ENCODE measurements around the gene NDUFS8. TPM values are rescaled to one million over a fixed set of nuclear protein-coding genes. Genes with fewer than 3 reads are reported as not detected.

The NDUFS8 gene
- polyA plus RNA-seq, 3 donors = 62.9 to 141 (median 114) TPM

- Histone ChIP-seq H3K4me1 (ENCODE audit: control insufficient read depth in 1 of 2, insufficient read depth in 2 of 2, low read length in 2 of 2) (peaks cover 49 to 58% of the 10 kb centered on the region in 2 donors), H3K27ac (ENCODE audit: low read depth in 1 of 2, low read length in 2 of 2) (peak overlapping the region in 1 of 2 donors; percentile 32), H3K9me3 (replicated peaks in 1 of 2; ENCODE audit: control insufficient read depth in 1 of 2, insufficient read depth in 1 of 2, low read length in 2 of 2) (no peaks in the 10 kb centered on the region), H3K4me2 (replicated peaks; ENCODE audit: extremely low read depth, low read length, poor library complexity, severe bottlenecking) (no peak overlapping the region), H3K79me2 (ENCODE audit: insufficient read depth, low read length) (peaks cover 40% of the 10 kb centered on the region), H3K9ac (ENCODE audit: insufficient read depth, low read length, poor library complexity, severe bottlenecking) (no peak overlapping the region), H3K4me3 (replicated peaks in 1 of 3; ENCODE audit: low read depth in 2 of 3, low read length in 3 of 3) (no peak overlapping the region), H3K36me3 (replicated peaks in 1 of 2; ENCODE audit: control insufficient read depth in 1 of 2, insufficient read depth in 2 of 2, low read length in 2 of 2) (peaks cover 14 to 20% of the 10 kb centered on the region in 2 donors), H4K20me1 (ENCODE audit: insufficient read depth, low read length) (no peaks in the 10 kb centered on the region), H3K27me3 (ENCODE audit: control insufficient read depth in 2 of 2, insufficient read depth in 2 of 2, low read length in 2 of 2) (no peaks in the 10 kb centered on the region), H2AFZ (ENCODE audit: insufficient read depth, low read depth, low read length, poor library complexity, severe bottlenecking) (no peak overlapping the region)
- Mint-ChIP-seq H3K36me3 (peaks cover 14 to 27% of the 10 kb centered on the region in 2 donors), H3K27me3 (ENCODE audit: low read depth in 3 of 3) (peaks cover 0 to 3% (median 1%) of the 10 kb centered on the region in 3 donors), H3K4me1 (peaks cover 54% of the 10 kb centered on the region), H3K4me3 (no peak overlapping the region), H3K9me3 (no peaks in the 10 kb centered on the region), H3K27ac (peak overlapping the region in 3 of 7 donors; percentile 46 to 54 (median 52))
- WGBS (ENCODE audit: insufficient coverage) = 98% methylated on average over 26 of the region's 29 CpGs
- TF ChIP-seq CTCF (IDR thresholded peaks at IDR 0.05) = no peak
- no peak for DNase-seq
- intact Hi-C loops (cut with micrococcal nuclease) = no loop called here
Measured at GRCh38 chr11:68032997-68033707, 2.7 kb downstream of the NDUFS8 start.

- peaks cover 0 to 3% (median 1%) of the 10 kb centered on the region in 3 donors for H3K27me3 Mint-ChIP-seq (ENCODE audit: low read depth in 3 of 3)
- no peaks in the 10 kb centered on the region for H4K20me1 ChIP-seq (ENCODE audit: insufficient read depth, low read length)
- H3K36me3 ChIP-seq (replicated peaks in 1 of 2; ENCODE audit: control insufficient read depth in 1 of 2, insufficient read depth in 2 of 2, low read length in 2 of 2) = peaks cover 13 to 19% of the 10 kb centered on the region in 2 donors
- H3K4me1 ChIP-seq (ENCODE audit: control insufficient read depth in 1 of 2, insufficient read depth in 2 of 2, low read length in 2 of 2) = peaks cover 54 to 63% of the 10 kb centered on the region in 2 donors
- H3K9me3 ChIP-seq (replicated peaks in 1 of 2; ENCODE audit: control insufficient read depth in 1 of 2, insufficient read depth in 1 of 2, low read length in 2 of 2) = no peaks in the 10 kb centered on the region
- H3K79me2 ChIP-seq (ENCODE audit: insufficient read depth, low read length) = peaks cover 45% of the 10 kb centered on the region
- WGBS (ENCODE audit: insufficient coverage) = 98% methylated on average over 12 of the region's 12 CpGs
- H3K9me3 Mint-ChIP-seq = no peaks in the 10 kb centered on the region
- H3K4me2 ChIP-seq (replicated peaks; ENCODE audit: extremely low read depth, low read length, poor library complexity, severe bottlenecking) = no peak overlapping the region
- H2AFZ ChIP-seq (ENCODE audit: insufficient read depth, low read depth, low read length, poor library complexity, severe bottlenecking) = no peak overlapping the region
- intact Hi-C loops (cut with micrococcal nuclease) = no loop called here
- H3K36me3 Mint-ChIP-seq = peaks cover 11 to 25% of the 10 kb centered on the region in 2 donors
- H3K27me3 ChIP-seq (ENCODE audit: control insufficient read depth in 2 of 2, insufficient read depth in 2 of 2, low read length in 2 of 2) = no peaks in the 10 kb centered on the region
- peaks cover 55% of the 10 kb centered on the region for H3K4me1 Mint-ChIP-seq
- H3K27ac Mint-ChIP-seq = peak overlapping the region in 3 of 7 donors; percentile 46 to 54 (median 52)
- H3K9ac ChIP-seq (ENCODE audit: insufficient read depth, low read length, poor library complexity, severe bottlenecking) = no peak overlapping the region
- H3K4me3 Mint-ChIP-seq = no peak overlapping the region
- H3K27ac ChIP-seq (ENCODE audit: low read depth in 1 of 2, low read length in 2 of 2) = peak overlapping the region in 1 of 2 donors; percentile 32
- no peak for TF ChIP-seq CTCF (IDR thresholded peaks at IDR 0.05)
- H3K4me3 ChIP-seq (replicated peaks in 1 of 3; ENCODE audit: low read depth in 2 of 3, low read length in 3 of 3) = no peak overlapping the region
- DNase-seq = no peak
Measured at GRCh38 chr11:68033708-68034045, 3.2 kb downstream of the NDUFS8 start.
